Germinal center (tissue), 1 donor: ENCODE measurements around the gene CUL1.
A peak's percentile ranks its signal among the peaks of the same experiment; 100 is the strongest.

Experiments used
- DNase-seq: peaks from one replicate; pipeline ENCODE4 v3.0.0; 2012; ENCODE audit warnings: mixed read lengths, low spot score

Gene CUL1

GRCh38 chr7:148804343-148805235 lies 105.9 kb downstream of the CUL1 start:
- no peak for DNase-seq

GRCh38 chr7:148806187-148806586 lies 107.5 kb downstream of the CUL1 start:
- DNase-seq = no peak

- DNase-seq = no peak
Measured at GRCh38 chr7:148807436-148807835, 108.7 kb downstream of the CUL1 start.

GRCh38 chr7:148809856-148810255 lies 111.2 kb downstream of the CUL1 start:
- no peak for DNase-seq

GRCh38 chr7:148811892-148812291 lies 113.2 kb downstream of the CUL1 start:
- DNase-seq = no peak

- no peak for DNase-seq
Measured at GRCh38 chr7:148813890-148814289, 115.2 kb downstream of the CUL1 start.

GRCh38 chr7:148814922-148815559 lies 116.3 kb downstream of the CUL1 start:
- DNase-seq = no peak

- DNase-seq = peak; percentile 23
Measured at GRCh38 chr7:148815612-148816011, 116.9 kb downstream of the CUL1 start.

GRCh38 chr7:148819697-148820360 lies 121.1 kb downstream of the CUL1 start:
- DNase-seq = no peak

GRCh38 chr7:148821422-148821821 lies 122.7 kb downstream of the CUL1 start:
- no peak for DNase-seq

GRCh38 chr7:148824864-148825263 lies 126.2 kb downstream of the CUL1 start:
- DNase-seq = no peak

GRCh38 chr7:148825338-148825737 lies 126.6 kb downstream of the CUL1 start:
- no peak for DNase-seq

GRCh38 chr7:148828965-148829364 lies 130.3 kb downstream of the CUL1 start:
- DNase-seq = no peak

- no peak for DNase-seq
Measured at GRCh38 chr7:148830897-148831692, 132.4 kb downstream of the CUL1 start.

- no peak for DNase-seq
Measured at GRCh38 chr7:148831782-148832181, 133.1 kb downstream of the CUL1 start.

- no peak for DNase-seq
Measured at GRCh38 chr7:148834605-148835004, 135.9 kb downstream of the CUL1 start.

GRCh38 chr7:148835854-148836253 lies 137.2 kb downstream of the CUL1 start:
- DNase-seq = no peak

- no peak for DNase-seq
Measured at GRCh38 chr7:148838905-148839304, 140.2 kb downstream of the CUL1 start.

- no peak for DNase-seq
Measured at GRCh38 chr7:148847815-148848734, 149.4 kb downstream of the CUL1 start.

- DNase-seq = no peak
Measured at GRCh38 chr7:148849393-148850098, 150.8 kb downstream of the CUL1 start.
